Keratinocyte (primary cell): ENCODE results near the gene ACP7.

Source experiments
- CTCF ChIP-seq, 3 experiments: IDR thresholded peaks in 1 of 3; conservative IDR thresholded peaks in 1 of 3; optimal IDR thresholded peaks in 1 of 3; 2 replicates in 2 of 3; 3 replicates in 1 of 3; pipeline versions ENCODE3 to v1.5.1; 2011; ENCODE audit warnings: low read length in 3 of 3, mild to moderate bottlenecking in 3 of 3, moderate library complexity in 2 of 3, control low read depth in 1 of 3, inconsistent platforms in 1 of 3; ENCODE audit not compliant: insufficient read depth in 2 of 3; ENCODE audit errors: extremely low read depth in 1 of 3
- EZH2 ChIP-seq: IDR thresholded peaks from one replicate; pipeline ENCODE4 v1.6.1; 2012; ENCODE audit warnings: inconsistent platforms, mild to moderate bottlenecking, low read length, moderate library complexity

GRCh38 chr19:39125199-39125553 is 41.0 kb downstream of the ACP7 start:
- TF ChIP-seq CTCF (optimal IDR thresholded peaks at IDR 0.05 in 1 of 3, IDR thresholded peaks at IDR 0.05 in 1 of 3, conservative IDR thresholded peaks at IDR 0.05 in 1 of 3; ENCODE audit: extremely low read depth in 1 of 3, insufficient read depth in 2 of 3, low read length in 3 of 3): no peak
- no peak for TF ChIP-seq EZH2
